Measurements from ENCODE around the gene SERPINF2. TPM values are rescaled to one million over a fixed set of nuclear protein-coding genes. Genes with fewer than 3 reads are reported as not detected.

Gene SERPINF2
- total RNA-seq, 2 experiments from 2014 or later, result 0.23 to 0.55 TPM

DNA sequence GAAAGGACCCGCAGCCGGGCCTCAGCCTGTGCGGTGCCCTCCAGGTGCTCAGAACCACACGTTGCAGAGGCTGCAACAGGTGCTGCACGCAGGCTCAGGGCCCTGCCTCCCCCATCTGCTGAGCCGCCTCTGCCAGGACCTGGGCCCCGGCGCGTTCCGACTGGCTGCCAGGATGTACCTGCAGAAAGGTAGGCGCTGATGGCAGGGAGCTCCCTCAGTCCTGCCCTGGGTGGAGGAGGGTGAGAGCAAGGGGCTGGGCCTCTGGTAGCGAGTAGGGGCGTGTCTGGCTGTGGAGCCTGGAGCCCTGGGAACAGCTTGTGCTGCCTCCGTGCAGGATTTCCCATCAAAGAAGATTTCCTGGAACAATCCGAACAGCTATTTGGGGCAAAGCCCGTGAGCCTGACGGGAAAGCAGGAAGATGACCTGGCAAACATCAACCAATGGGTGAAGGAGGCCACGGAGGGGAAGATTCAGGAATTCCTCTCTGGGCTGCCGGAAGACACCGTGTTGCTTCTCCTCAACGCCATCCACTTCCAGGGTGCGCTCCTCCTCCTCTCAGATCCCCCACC, 4.4 kb downstream of the SERPINF2 start:
- Mint-ChIP-seq H3K4me1 (no peaks in the 10 kb centered on the region), H3K9me3 (no peaks in the 10 kb centered on the region), H3K36me3 (ENCODE audit: low read depth) (no peaks in the 10 kb centered on the region), H3K27ac (no peak overlapping the region), H3K27me3 (no peaks in the 10 kb centered on the region), H3K4me3 (no peak overlapping the region)
- no peak for DNase-seq
- ChIA-PET CTCF (no interaction called here), POLR2A (interaction anchor here (0.8 kb wide), 1 partner anchor 16 kb away, joined by 3 read pairs; no protein-coding TSS in a partner anchor)

DNA sequence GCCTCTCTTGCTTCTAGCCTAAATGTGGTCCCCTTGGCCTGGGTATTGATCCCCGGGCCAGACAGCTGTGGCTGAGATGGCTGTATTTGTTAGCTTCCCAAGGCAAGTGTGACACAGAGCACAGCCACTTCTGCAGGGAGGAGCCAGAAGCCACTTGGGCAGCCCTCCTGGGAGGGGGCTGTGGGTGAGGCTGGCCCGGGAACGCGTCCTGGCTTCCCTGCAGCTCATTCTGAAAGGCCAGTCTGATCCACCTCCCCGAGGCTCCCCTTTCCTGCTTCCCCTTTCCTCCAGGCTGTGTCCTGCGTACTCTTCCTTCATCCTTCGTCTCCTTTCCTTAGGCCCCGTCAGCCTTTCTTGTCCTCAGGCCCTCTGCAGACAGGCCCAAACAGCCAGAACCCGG, 8.0 kb downstream of the SERPINF2 start:
- ChIA-PET CTCF (no interaction called here), POLR2A (no interaction called here)
- no peak overlapping the region for H3K4me3 Mint-ChIP-seq
- peaks cover 1% of the 10 kb centered on the region for H3K27me3 Mint-ChIP-seq
- no peaks in the 10 kb centered on the region for H3K4me1 Mint-ChIP-seq
- H3K27ac Mint-ChIP-seq, result no peak overlapping the region
- no peaks in the 10 kb centered on the region for H3K36me3 Mint-ChIP-seq (ENCODE audit: low read depth)
- DNase-seq, result no peak
- no peaks in the 10 kb centered on the region for H3K9me3 Mint-ChIP-seq

DNA sequence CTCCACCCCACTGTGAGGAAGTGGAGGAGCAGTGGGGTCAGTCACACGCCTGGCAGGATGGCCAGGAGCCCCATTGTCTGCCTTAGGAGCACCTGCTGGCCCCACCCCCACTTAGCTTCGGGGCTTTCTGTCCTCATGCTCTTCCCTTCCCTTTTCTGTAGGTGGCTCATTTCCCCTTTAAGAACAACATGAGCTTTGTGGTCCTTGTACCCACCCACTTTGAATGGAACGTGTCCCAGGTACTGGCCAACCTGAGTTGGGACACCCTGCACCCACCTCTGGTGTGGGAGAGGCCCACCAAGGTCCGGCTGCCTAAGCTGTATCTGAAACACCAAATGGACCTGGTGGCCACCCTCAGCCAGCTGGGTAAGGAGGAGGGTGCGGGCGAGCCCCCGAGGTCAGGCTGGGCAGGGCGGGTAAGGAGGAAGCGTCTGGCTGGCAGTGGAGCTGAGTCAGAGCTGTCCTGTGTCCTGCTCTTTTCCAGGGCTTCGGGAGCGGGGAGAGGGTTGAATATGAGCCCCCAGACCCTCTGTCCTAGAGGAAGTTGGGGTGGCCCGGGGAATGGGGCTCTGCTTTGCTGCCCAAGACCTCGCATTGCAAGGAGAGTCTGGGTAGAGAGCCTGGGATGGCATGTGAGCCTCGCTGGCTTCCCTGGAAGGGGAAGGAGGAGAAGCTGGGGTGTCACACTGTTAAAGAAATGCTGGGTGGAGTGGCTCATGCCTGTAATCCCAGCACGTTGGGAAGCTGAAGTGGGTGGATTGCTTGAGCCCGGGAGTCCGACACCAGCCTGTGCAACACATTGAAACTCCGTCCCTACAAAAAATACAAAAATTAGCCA, 10.0 kb downstream of the SERPINF2 start:
- CTCF ChIA-PET, result interaction anchor here (0.5 to 1.3 kb wide), 4 partner anchors 12 to 73 kb away, joined by 3 to 4 read pairs (median 3); no protein-coding TSS in a partner anchor

DNA sequence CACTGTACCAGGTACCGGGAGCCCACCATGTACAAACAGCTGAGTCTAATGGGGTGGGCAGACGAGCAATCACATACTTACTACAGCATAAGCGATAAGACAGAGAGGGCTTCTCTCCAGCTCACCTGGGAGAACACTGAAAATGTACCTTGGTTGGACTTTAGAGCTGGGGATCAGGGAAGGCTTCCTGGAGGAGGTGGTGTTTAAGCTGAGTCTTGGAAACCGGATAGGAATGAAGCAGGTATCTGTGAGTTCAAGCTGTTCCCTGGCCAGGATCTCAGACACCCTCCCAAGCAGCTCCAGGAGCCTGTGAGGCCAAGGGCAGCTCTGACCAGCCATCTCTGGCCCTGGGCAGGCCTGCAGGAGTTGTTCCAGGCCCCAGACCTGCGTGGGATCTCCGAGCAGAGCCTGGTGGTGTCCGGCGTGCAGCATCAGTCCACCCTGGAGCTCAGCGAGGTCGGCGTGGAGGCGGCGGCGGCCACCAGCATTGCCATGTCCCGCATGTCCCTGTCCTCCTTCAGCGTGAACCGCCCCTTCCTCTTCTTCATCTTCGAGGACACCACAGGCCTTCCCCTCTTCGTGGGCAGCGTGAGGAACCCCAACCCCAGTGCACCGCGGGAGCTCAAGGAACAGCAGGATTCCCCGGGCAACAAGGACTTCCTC, 11.2 kb downstream of the SERPINF2 start:
- Mint-ChIP-seq H3K9me3 (no peaks in the 10 kb centered on the region), H3K4me1 (no peaks in the 10 kb centered on the region), H3K36me3 (ENCODE audit: low read depth) (no peaks in the 10 kb centered on the region), H3K4me3 (no peak overlapping the region), H3K27me3 (peaks cover 8% of the 10 kb centered on the region), H3K27ac (no peak overlapping the region)
- POLR2A ChIA-PET, result interaction anchor here (1.2 to 1.9 kb wide), 2 partner anchors 11 kb away, joined by 3 to 9 read pairs; partner anchors contain the start of gene SERPINF2
- DNase-seq, result no peak
- CTCF ChIA-PET, result interaction anchor here (0.8 to 1.4 kb wide), 4 partner anchors 17 to 115 kb away, joined by 3 read pairs; no protein-coding TSS in a partner anchor

More for the DNA sequence above, 10.0 kb downstream of the SERPINF2 start:
- Mint-ChIP-seq H3K36me3 (ENCODE audit: low read depth) (no peaks in the 10 kb centered on the region), H3K27ac (no peak overlapping the region), H3K9me3 (no peaks in the 10 kb centered on the region), H3K4me1 (no peaks in the 10 kb centered on the region), H3K4me3 (no peak overlapping the region), H3K27me3 (peaks cover 3% of the 10 kb centered on the region)
- DNase-seq, result no peak
- POLR2A ChIA-PET, result interaction anchor here (1.2 kb wide), 1 partner anchor 10 kb away, joined by 3 read pairs; the partner anchor contains the start of gene SERPINF2

DNA sequence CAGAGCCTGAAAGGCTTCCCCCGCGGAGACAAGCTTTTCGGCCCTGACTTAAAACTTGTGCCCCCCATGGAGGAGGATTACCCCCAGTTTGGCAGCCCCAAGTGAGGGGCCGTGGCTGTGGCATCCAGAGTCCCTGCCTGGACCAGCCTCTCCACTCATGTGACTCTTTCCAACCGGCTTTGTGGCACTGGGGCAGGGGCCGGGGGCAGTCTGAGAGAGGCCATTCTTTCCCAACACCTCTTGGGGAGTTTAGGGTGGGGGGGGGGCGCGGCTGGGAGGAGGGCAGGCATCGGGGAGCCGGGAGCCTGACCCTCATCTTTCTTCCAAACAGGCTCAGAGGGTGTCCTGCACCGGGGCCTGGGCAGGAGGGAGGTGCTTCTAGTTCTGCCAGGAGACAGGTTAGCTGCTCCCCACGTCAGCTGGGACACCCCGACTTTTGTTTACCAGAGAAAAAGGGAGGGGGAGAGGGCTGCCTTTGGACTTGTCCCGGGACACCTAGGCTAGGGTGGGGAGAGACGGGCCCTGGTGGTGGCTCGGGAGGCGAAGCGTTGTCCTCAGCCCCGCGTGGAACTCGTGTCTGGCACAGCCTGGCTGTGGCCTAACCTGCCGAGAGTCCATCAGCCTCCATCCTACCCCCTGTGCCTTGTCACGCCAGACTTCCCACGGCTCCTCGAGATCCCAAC, 11.9 kb downstream of the SERPINF2 start:
- POLR2A ChIA-PET, result interaction anchor here (1.2 to 1.9 kb wide), 2 partner anchors 11 to 38 kb away, joined by 3 to 9 read pairs; no protein-coding TSS in a partner anchor

DNA sequence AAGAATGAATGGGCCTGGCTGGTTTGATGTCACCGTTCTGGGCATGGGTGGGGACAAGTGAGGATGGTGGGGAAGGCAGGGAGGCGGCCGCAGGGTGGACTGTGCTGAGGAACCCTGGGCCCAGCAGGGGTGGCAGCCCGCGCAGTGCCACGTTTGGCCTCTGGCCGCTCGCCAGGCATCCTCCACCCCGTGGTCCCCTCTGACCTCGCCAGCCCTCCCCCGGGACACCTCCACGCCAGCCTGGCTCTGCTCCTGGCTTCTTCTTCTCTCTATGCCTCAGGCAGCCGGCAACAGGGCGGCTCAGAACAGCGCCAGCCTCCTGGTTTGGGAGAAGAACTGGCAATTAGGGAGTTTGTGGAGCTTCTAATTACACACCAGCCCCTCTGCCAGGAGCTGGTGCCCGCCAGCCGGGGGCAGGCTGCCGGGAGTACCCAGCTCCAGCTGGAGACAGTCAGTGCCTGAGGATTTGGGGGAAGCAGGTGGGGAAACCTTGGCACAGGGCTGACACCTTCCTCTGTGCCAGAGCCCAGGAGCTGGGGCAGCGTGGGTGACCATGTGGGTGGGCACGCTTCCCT, 12.7 kb downstream of the SERPINF2 start:
- POLR2A ChIA-PET, result interaction anchor here (1.2 to 1.9 kb wide), 3 partner anchors 9 to 39 kb away, joined by 3 to 9 read pairs (median 4); no protein-coding TSS in a partner anchor

More for the DNA sequence above, 11.9 kb downstream of the SERPINF2 start:
- peaks cover 8% of the 10 kb centered on the region for H3K27me3 Mint-ChIP-seq
- no peak overlapping the region for H3K4me3 Mint-ChIP-seq
- no peaks in the 10 kb centered on the region for H3K36me3 Mint-ChIP-seq (ENCODE audit: low read depth)
- no peaks in the 10 kb centered on the region for H3K9me3 Mint-ChIP-seq
- no peaks in the 10 kb centered on the region for H3K4me1 Mint-ChIP-seq
- CTCF ChIA-PET, result interaction anchor here (0.8 to 1.4 kb wide), 2 partner anchors 16 to 114 kb away, joined by 3 read pairs; no protein-coding TSS in a partner anchor
- no peak overlapping the region for H3K27ac Mint-ChIP-seq
- no peak for DNase-seq

DNA sequence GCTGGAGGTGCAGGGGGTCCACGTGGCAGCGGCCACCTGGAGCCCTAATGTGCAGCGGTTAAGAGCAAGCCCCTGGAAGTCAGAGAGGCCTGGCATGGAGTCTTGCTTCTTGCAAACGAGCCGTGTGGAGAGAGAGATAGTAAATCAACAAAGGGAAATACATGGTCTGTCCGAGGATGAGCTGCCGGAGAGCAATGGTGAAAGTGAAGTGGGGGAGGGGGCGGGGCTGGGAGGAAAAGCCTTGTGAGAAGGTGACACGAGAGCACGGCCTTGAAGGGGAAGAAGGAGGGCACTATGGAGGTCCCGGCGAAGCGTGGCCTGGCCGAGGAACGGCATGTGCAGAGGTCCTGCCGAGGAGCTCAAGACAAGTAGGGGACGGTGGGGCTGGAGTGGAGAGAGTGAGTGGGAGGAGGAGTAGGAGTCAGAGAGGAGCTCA, 13.2 kb downstream of the SERPINF2 start:
- Mint-ChIP-seq H3K9me3 (no peaks in the 10 kb centered on the region), H3K27me3 (peaks cover 8% of the 10 kb centered on the region), H3K4me3 (no peak overlapping the region), H3K27ac (no peak overlapping the region), H3K4me1 (peaks cover 1% of the 10 kb centered on the region), H3K36me3 (ENCODE audit: low read depth) (no peaks in the 10 kb centered on the region)
- DNase-seq, result no peak
- CTCF ChIA-PET, result no interaction called here
- POLR2A ChIA-PET, result interaction anchor here (1.5 kb wide), 1 partner anchor 9 kb away, joined by 4 read pairs; no protein-coding TSS in a partner anchor

More for the DNA sequence above, 12.7 kb downstream of the SERPINF2 start:
- H3K27me3 Mint-ChIP-seq, result peaks cover 8% of the 10 kb centered on the region
- no peaks in the 10 kb centered on the region for H3K4me1 Mint-ChIP-seq
- no peak overlapping the region for H3K4me3 Mint-ChIP-seq
- no peaks in the 10 kb centered on the region for H3K36me3 Mint-ChIP-seq (ENCODE audit: low read depth)
- no peaks in the 10 kb centered on the region for H3K9me3 Mint-ChIP-seq
- CTCF ChIA-PET, result no interaction called here
- no peak overlapping the region for H3K27ac Mint-ChIP-seq
- no peak for DNase-seq

DNA sequence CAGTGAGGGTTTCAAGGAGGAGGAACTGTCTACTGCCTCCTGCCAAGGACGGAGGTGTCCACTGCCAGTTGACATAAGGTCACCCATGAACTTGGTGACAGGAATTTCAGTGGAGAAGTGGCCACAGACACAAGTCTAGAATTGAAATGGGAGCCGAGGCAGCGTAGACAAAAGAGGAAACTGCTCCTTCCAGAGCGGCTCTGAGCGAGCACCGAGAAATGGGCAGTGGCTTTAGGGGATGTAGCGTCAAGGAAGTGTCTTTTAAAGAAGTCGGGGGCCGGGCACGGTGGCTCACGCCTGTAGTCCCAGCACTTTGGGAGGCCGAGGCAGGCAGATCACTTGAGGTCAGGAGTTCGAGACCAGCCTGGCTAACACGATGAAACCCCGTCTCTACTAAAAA, 16.1 kb downstream of the SERPINF2 start:
- Mint-ChIP-seq H3K36me3 (ENCODE audit: low read depth) (no peaks in the 10 kb centered on the region), H3K4me1 (peaks cover 20% of the 10 kb centered on the region), H3K27me3 (peaks cover 7% of the 10 kb centered on the region), H3K4me3 (no peak overlapping the region), H3K9me3 (no peaks in the 10 kb centered on the region), H3K27ac (no peak overlapping the region)
- ChIA-PET CTCF (no interaction called here), POLR2A (no interaction called here)
- DNase-seq, result no peak

DNA sequence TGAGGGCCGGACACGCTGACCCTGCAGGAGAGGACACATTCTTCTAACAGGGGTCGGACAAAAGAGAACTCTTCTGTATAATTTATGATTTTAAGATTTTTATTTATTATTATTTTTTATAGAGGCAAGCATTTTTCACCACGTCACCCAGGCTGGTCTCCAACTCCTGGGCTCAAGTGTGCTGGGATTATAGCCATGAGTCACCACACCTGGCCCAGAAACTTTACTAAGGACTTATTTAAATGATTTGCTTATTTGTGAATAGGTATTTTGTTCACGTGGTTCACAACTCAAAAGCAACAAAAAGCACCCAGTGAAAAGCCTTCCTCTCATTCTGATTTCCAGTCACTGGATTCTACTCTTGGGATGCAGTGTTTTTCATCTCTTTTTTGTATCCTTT, 16.9 kb downstream of the SERPINF2 start:
- peaks cover 7% of the 10 kb centered on the region for H3K27me3 Mint-ChIP-seq
- H3K9me3 Mint-ChIP-seq, result no peaks in the 10 kb centered on the region
- ChIA-PET CTCF (no interaction called here), POLR2A (no interaction called here)
- no peak overlapping the region for H3K4me3 Mint-ChIP-seq
- H3K4me1 Mint-ChIP-seq, result peaks cover 27% of the 10 kb centered on the region
- peaks cover 2% of the 10 kb centered on the region for H3K36me3 Mint-ChIP-seq (ENCODE audit: low read depth)
- no peak overlapping the region for H3K27ac Mint-ChIP-seq
- DNase-seq, result no peak

DNA sequence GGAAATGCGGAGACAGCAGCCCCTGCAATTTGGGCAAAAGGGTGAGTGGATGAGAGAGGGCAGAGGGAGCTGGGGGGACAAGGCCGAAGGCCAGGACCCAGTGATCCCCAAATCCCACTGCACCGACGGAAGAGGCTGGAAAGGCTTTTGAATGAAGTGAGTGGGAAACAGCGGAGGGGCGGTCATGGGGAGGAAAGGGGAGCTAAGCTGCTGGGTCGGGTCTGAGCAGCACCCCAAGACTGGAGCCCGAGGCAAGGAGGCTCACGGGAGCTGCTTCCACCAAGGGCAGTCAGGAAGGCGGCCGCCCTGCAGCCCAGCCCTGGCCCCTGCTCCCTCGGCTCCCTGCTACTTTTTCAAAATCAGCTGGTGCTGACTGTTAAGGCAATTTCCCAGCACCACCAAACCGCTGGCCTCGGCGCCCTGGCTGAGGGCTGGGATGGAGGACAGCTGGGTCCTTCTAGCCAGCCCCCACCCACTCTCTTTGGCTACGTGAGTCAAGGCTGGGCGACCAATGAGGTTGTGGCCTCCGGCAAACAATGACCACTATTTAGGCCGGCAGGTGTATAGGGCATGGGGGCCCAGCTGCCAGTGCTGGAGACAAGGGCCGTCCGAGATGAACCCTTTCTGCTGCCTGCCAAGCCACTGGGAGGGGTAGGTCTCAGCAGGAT, 19.7 kb downstream of the SERPINF2 start:
- DNase-seq, result no peak
- H3K4me1 Mint-ChIP-seq, result peaks cover 29% of the 10 kb centered on the region
- peaks cover 2% of the 10 kb centered on the region for H3K36me3 Mint-ChIP-seq (ENCODE audit: low read depth)
- no peak overlapping the region for H3K4me3 Mint-ChIP-seq
- ChIA-PET POLR2A (interaction anchor here (1.0 to 4.4 kb wide), 5 partner anchors 10 to 67 kb away, joined by 3 to 33 read pairs (median 6); partner anchors contain the start of genes RPA1, SMYD4 and WDR81), CTCF (interaction anchor here (0.9 to 5.8 kb wide), 3 partner anchors 41 to 91 kb away, joined by 3 to 44 read pairs (median 3); no protein-coding TSS in a partner anchor)
- H3K9me3 Mint-ChIP-seq, result no peaks in the 10 kb centered on the region
- H3K27ac Mint-ChIP-seq, result no peak overlapping the region
- H3K27me3 Mint-ChIP-seq, result peaks cover 5% of the 10 kb centered on the region

DNA sequence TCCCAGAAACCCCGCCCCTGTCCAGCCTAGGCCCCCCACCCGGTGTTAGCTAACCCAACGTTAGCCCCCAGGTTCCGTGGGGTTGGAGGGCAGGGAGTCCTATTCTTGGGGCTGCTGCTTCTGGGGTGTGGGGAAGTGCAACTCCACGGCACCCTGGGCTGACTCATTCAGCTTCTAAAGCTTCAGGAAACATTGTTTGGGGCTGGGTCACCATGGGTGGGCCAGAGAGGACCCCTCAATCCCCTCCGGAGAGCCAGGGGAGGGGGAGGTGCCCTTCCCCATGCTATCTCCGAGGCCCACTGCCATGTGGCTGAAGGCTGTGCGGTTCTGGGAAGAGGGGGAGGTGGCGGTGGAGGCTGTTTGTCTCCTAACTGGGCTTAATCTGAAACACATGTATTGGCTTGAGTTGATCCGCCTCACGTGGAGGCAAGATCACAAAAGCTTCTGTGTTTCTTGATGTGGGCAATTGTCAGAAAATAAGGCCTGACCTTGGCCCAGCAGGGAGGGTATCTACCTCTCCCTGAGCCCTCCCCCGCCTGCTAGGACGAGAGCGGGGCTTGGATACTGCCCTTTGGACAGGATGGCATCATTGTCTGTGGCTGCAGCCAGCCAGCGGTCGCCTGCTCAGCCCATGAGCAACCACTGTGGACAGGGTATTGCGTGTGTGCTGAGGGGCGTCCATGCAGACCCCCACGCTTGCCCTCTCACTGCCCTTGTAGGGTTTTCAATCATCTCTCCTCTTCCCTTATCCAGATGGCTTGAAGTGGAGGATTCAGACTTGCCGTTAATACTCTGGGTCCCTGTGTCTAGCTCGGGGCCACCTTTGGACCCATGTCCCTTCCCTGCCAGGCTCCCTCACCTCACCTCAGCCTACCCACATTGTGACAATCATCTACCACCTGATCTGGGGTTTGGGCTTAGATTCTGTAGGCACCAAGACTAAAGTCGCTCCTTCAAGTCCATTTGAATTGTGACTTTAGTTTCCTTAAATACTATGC, 20.5 kb downstream of the SERPINF2 start:
- Mint-ChIP-seq H3K27ac (peak overlapping the region; percentile 89), H3K9me3 (no peaks in the 10 kb centered on the region), H3K36me3 (ENCODE audit: low read depth) (peaks cover 2% of the 10 kb centered on the region), H3K4me3 (no peak overlapping the region), H3K4me1 (peaks cover 31% of the 10 kb centered on the region), H3K27me3 (peaks cover 5% of the 10 kb centered on the region)
- CTCF ChIA-PET, result interaction anchor here (0.6 to 5.8 kb wide), 7 partner anchors 10 to 515 kb away, joined by 3 to 44 read pairs (median 4); no protein-coding TSS in a partner anchor
- no peak for DNase-seq
- POLR2A ChIA-PET, result interaction anchor here (1.0 to 4.4 kb wide), 12 partner anchors 9 to 71 kb away, joined by 3 to 35 read pairs (median 6); partner anchors contain the start of genes RPA1, SMYD4 and WDR81
